Gastroesophageal sphincter (tissue), 3 donors: ENCODE measurements around the gene ZFP42.

Experiments
- POLR2A ChIP-seq, 2 donors: fragments of 450-650 bp; IDR thresholded peaks; one replicate each; pipeline ENCODE4 v1.6.1; 2017; ENCODE audit warnings: antibody characterized with exemption in 2 of 2, mild to moderate bottlenecking in 2 of 2, moderate library complexity in 1 of 2
- TF ChIP-seq, protein P1 (sequence below), 4 experiments: fragments of 200-600 bp in 2 of 4; fragments of 450-650 bp in 2 of 4; sonication (generic) in 1 of 4; IDR thresholded peaks; one replicate each; pipeline ENCODE4 v1.5.1; 2017 to 2019; ENCODE audit warnings: antibody characterized with exemption in 4 of 4, mild to moderate bottlenecking in 2 of 4, moderate library complexity in 2 of 4

DNA sequence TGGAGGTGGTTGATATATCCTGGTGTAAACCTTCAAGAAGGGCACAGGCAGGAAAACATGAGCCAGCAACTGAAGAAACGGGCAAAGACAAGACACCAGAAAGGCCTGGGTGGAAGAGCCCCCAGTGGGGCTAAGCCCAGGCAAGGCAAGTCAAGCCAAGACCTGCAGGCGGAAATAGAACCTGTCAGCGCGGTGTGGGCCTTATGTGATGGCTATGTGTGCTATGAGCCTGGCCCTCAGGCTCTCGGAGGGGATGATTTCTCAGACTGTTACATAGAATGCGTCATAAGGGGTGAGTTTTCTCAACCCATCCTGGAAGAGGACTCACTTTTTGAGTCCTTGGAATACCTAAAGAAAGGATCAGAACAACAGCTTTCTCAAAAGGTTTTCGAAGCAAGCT is 7.2 kb downstream of the ZFP42 start:
- TF ChIP-seq, protein P1, sequence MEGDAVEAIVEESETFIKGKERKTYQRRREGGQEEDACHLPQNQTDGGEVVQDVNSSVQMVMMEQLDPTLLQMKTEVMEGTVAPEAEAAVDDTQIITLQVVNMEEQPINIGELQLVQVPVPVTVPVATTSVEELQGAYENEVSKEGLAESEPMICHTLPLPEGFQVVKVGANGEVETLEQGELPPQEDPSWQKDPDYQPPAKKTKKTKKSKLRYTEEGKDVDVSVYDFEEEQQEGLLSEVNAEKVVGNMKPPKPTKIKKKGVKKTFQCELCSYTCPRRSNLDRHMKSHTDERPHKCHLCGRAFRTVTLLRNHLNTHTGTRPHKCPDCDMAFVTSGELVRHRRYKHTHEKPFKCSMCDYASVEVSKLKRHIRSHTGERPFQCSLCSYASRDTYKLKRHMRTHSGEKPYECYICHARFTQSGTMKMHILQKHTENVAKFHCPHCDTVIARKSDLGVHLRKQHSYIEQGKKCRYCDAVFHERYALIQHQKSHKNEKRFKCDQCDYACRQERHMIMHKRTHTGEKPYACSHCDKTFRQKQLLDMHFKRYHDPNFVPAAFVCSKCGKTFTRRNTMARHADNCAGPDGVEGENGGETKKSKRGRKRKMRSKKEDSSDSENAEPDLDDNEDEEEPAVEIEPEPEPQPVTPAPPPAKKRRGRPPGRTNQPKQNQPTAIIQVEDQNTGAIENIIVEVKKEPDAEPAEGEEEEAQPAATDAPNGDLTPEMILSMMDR (IDR thresholded peaks at IDR 0.05): no peak
- TF ChIP-seq POLR2A (IDR thresholded peaks at IDR 0.05): no peak
